HEK293 (cell line): ENCODE measurements around the gene CACNA1C.

ENCODE experiments used
- CTCF ChIA-PET: fragments of 350-600 bp; formaldehyde crosslinking; extraction: SDS; loops from one replicate; lab custom pipeline; 2021; ENCODE audit warnings: antibody characterized with exemption; lab: Yijun Ruan, JAX
- POLR2A ChIA-PET: fragments of 300-600 bp; formaldehyde crosslinking; extraction: SDS; loops from one replicate; lab custom pipeline; 2020; ENCODE audit warnings: antibody characterized with exemption, inconsistent platforms; lab: Yijun Ruan, JAX
- H3K27ac ChIP-seq: fragments of 200-500 bp; sonication (Bioruptor generic); 2 replicates; pipeline ENCODE4 v1.5.1; 2014; ENCODE audit warnings: low read depth, low read length, control low read depth, inconsistent platforms; ENCODE audit errors: extremely low read depth
- H3K36me3 ChIP-seq, 2 experiments: fragments of 200-500 bp in 1 of 2; sonication (Bioruptor generic) in 1 of 2; 1 replicate in 1 of 2; 2 replicates in 1 of 2; pipeline ENCODE4 v1.5.1; 2014 to 2017; ENCODE audit warnings: inconsistent platforms in 2 of 2, low read length in 2 of 2; ENCODE audit not compliant: control insufficient read depth in 2 of 2, insufficient read depth in 1 of 2
- H3K4me1 ChIP-seq: fragments of 200-500 bp; sonication (Bioruptor generic); 2 replicates; pipeline ENCODE4 v1.5.1; 2014; ENCODE audit warnings: mild to moderate bottlenecking, low read length, inconsistent platforms; ENCODE audit not compliant: control insufficient read depth, insufficient read depth
- H3K4me3 ChIP-seq: 2 replicates; pipeline ENCODE4 v1.5.1; 2011; ENCODE audit warnings: low read depth, mild to moderate bottlenecking, control low read depth, low read length, moderate library complexity
- H3K9me3 ChIP-seq: fragments of 200-500 bp; sonication (Bioruptor generic); 2 replicates; pipeline ENCODE4 v1.5.1; 2014; ENCODE audit warnings: low read depth, low read length, inconsistent platforms; ENCODE audit not compliant: control insufficient read depth, insufficient read depth
- GLI4 ChIP-seq: fragments of 450-650 bp; formaldehyde crosslinking; IDR thresholded peaks from 2 replicates; pipeline ENCODE4 v1.5.1; 2016; ENCODE audit warnings: missing biosample characterization, missing genetic modification characterization
- MEIS1 ChIP-seq: sonication (generic); formaldehyde crosslinking; IDR thresholded peaks from 2 replicates; pipeline ENCODE4 v1.8.1; 2022; ENCODE audit warnings: missing genetic modification reagents, mild to moderate bottlenecking, borderline replicate concordance
- PBX3 ChIP-seq: sonication (generic); formaldehyde crosslinking; IDR thresholded peaks from 2 replicates; pipeline ENCODE4 v1.8.1; 2022; ENCODE audit warnings: mild to moderate bottlenecking, moderate library complexity, missing genetic modification reagents
- PRDM1 ChIP-seq: fragments of 450-650 bp; formaldehyde crosslinking; IDR thresholded peaks from 2 replicates; pipeline ENCODE4; 2016; ENCODE audit warnings: missing biosample characterization, missing genetic modification characterization
- REPIN1 ChIP-seq: fragments of 450-650 bp; formaldehyde crosslinking; IDR thresholded peaks from 2 replicates; pipeline ENCODE4 v1.5.1; 2017; ENCODE audit warnings: missing biosample characterization, missing genetic modification characterization, low read depth
- SCRT1 ChIP-seq: fragments of 450-650 bp; formaldehyde crosslinking; IDR thresholded peaks from 2 replicates; pipeline ENCODE4 v1.5.1; 2016; ENCODE audit warnings: missing biosample characterization, missing genetic modification characterization, borderline replicate concordance
- ZBTB8A ChIP-seq: fragments of 450-650 bp; formaldehyde crosslinking; IDR thresholded peaks from 2 replicates; pipeline ENCODE4 v1.5.1; 2016; ENCODE audit warnings: missing biosample characterization, missing genetic modification characterization
- ZNF114 ChIP-seq: fragments of 450-650 bp; formaldehyde crosslinking; IDR thresholded peaks from 2 replicates; pipeline ENCODE4 v1.5.0; 2017; ENCODE audit warnings: missing biosample characterization, missing genetic modification characterization
- ZNF121 ChIP-seq: fragments of 450-650 bp; formaldehyde crosslinking; IDR thresholded peaks from 2 replicates; pipeline ENCODE4 v1.5.1; 2016; ENCODE audit warnings: missing biosample characterization, missing genetic modification characterization
- ZNF157 ChIP-seq: fragments of 450-650 bp; formaldehyde crosslinking; IDR thresholded peaks from 2 replicates; pipeline ENCODE4 v1.5.1; 2016; ENCODE audit warnings: missing biosample characterization, missing genetic modification characterization
- ZNF23 ChIP-seq: fragments of 450-650 bp; formaldehyde crosslinking; IDR thresholded peaks from 2 replicates; pipeline ENCODE4 v1.5.1; 2016; ENCODE audit warnings: missing biosample characterization, missing genetic modification characterization, borderline replicate concordance
- ZNF239 ChIP-seq: fragments of 450-650 bp; formaldehyde crosslinking; IDR thresholded peaks from 2 replicates; pipeline ENCODE4 v1.5.1; 2016; ENCODE audit warnings: missing biosample characterization, missing genetic modification characterization
- ZNF24 ChIP-seq: fragments of 450-650 bp; formaldehyde crosslinking; IDR thresholded peaks from 2 replicates; pipeline ENCODE4 v1.5.1; 2016; ENCODE audit warnings: missing biosample characterization, missing genetic modification characterization
- ZNF274 ChIP-seq, 2 experiments: fragments of 200-500 bp in 1 of 2; fragments of 450-650 bp in 1 of 2; sonication (Bioruptor generic) in 1 of 2; formaldehyde crosslinking in 1 of 2; IDR thresholded peaks; 2 replicates each; pipeline versions ENCODE4 v1.5.1 to v1.6.1; 2014 to 2016; ENCODE audit warnings: borderline replicate concordance in 1 of 2, inconsistent platforms in 1 of 2, low read length in 1 of 2, missing biosample characterization in 1 of 2, missing genetic modification characterization in 1 of 2
- ZNF350 ChIP-seq: fragments of 450-650 bp; formaldehyde crosslinking; IDR thresholded peaks from 2 replicates; pipeline ENCODE4 v1.5.0; 2017; ENCODE audit warnings: missing biosample characterization, mild to moderate bottlenecking, missing genetic modification characterization
- ZNF354C ChIP-seq: fragments of 450-650 bp; formaldehyde crosslinking; IDR thresholded peaks from 2 replicates; pipeline ENCODE4 v1.5.1; 2016; ENCODE audit warnings: missing biosample characterization, missing genetic modification characterization, low read depth, borderline replicate concordance
- ZNF362 ChIP-seq: fragments of 450-650 bp; formaldehyde crosslinking; IDR thresholded peaks from 2 replicates; pipeline ENCODE4 v1.5.1; 2016; ENCODE audit warnings: missing biosample characterization, missing genetic modification characterization
- ZNF664 ChIP-seq: fragments of 450-650 bp; formaldehyde crosslinking; IDR thresholded peaks from 2 replicates; pipeline ENCODE4 v1.5.1; 2016; ENCODE audit warnings: missing biosample characterization, missing genetic modification characterization
- ZNF843 ChIP-seq: fragments of 450-650 bp; formaldehyde crosslinking; IDR thresholded peaks from 2 replicates; pipeline ENCODE4 v1.5.1; 2016; ENCODE audit warnings: missing biosample characterization, missing genetic modification characterization

The CACNA1C gene

GRCh38 chr12:2457933-2458414 lies 405.2 kb downstream of the CACNA1C start (continued):
- TF ChIP-seq ZNF274 (IDR thresholded peaks at IDR 0.05; ENCODE audit: low read length) (no peak), ZNF274 (tag by site-specific recombination; IDR thresholded peaks at IDR 0.05; ENCODE audit: borderline replicate concordance) (no peak), PRDM1 (tag by site-specific recombination) (no peak), ZNF114 (tag by site-specific recombination) (no peak)

GRCh38 chr12:2460051-2460670 lies 407.4 kb downstream of the CACNA1C start:
- no peaks in the 10 kb centered on the region for H3K4me1 ChIP-seq
- CTCF ChIA-PET: interaction anchor here (0.6 to 1.0 kb wide), 2 partner anchors 223 to 354 kb away, joined by 3 to 4 read pairs; no protein-coding TSS in a partner anchor

GRCh38 chr12:2461046-2461445 lies 408.3 kb downstream of the CACNA1C start:
- ChIA-PET POLR2A (no interaction called here), CTCF (no interaction called here)
- H3K4me1 ChIP-seq: no peaks in the 10 kb centered on the region
- no peaks in the 10 kb centered on the region for H3K36me3 ChIP-seq
- no peak overlapping the region for H3K4me3 ChIP-seq
- no peaks in the 10 kb centered on the region for H3K9me3 ChIP-seq
- TF ChIP-seq ZBTB8A (tag by site-specific recombination) (no peak), ZNF23 (tag by site-specific recombination) (no peak), ZNF274 (IDR thresholded peaks at IDR 0.05; ENCODE audit: low read length) (no peak), ZNF274 (tag by site-specific recombination; IDR thresholded peaks at IDR 0.05; ENCODE audit: borderline replicate concordance) (no peak), ZNF121 (tag by site-specific recombination) (no peak), ZNF362 (no peak), REPIN1 (tag by site-specific recombination) (no peak), PBX3 (CRISPR knock-in tag) (no peak), MEIS1 (CRISPR knock-in tag) (no peak), ZNF664 (tag by site-specific recombination) (no peak), ZNF157 (tag by site-specific recombination) (no peak), GLI4 (no peak), ZNF239 (tag by site-specific recombination) (no peak)
- no peak overlapping the region for H3K27ac ChIP-seq

More at GRCh38 chr12:2460051-2460670, 407.4 kb downstream of the CACNA1C start:
- Histone ChIP-seq H3K4me3 (no peak overlapping the region), H3K27ac (no peak overlapping the region), H3K36me3 (no peaks in the 10 kb centered on the region), H3K9me3 (no peaks in the 10 kb centered on the region)
- POLR2A ChIA-PET: no interaction called here
- no peak for TF ChIP-seq ZNF24
- no peak for TF ChIP-seq ZNF350 (tag by site-specific recombination)
- no peak for TF ChIP-seq ZNF664 (tag by site-specific recombination)

- Histone ChIP-seq H3K4me3 (no peak overlapping the region), H3K27ac (no peak overlapping the region)
- CTCF ChIA-PET: interaction anchor here (0.7 to 0.8 kb wide), 2 partner anchors 103 to 403 kb away, joined by 3 to 4 read pairs; no protein-coding TSS in a partner anchor
Measured at GRCh38 chr12:2461645-2462044, 408.9 kb downstream of the CACNA1C start.

More at GRCh38 chr12:2461645-2462044, 408.9 kb downstream of the CACNA1C start:
- Histone ChIP-seq H3K9me3 (no peaks in the 10 kb centered on the region), H3K36me3 (no peaks in the 10 kb centered on the region), H3K4me1 (no peaks in the 10 kb centered on the region)
- TF ChIP-seq SCRT1 (tag by site-specific recombination) (no peak), ZNF354C (tag by site-specific recombination) (no peak), ZNF843 (tag by site-specific recombination) (no peak)
- POLR2A ChIA-PET: no interaction called here
